Hypothalamus (tissue), 51 donors: ENCODE measurements around the gene CCDC57.

ENCODE experiments used
- DNase-seq, 51 donors: peaks; one replicate each; lab custom pipeline; 2025; lab: John Stamatoyannopoulos, UW

CCDC57 gene

DNA sequence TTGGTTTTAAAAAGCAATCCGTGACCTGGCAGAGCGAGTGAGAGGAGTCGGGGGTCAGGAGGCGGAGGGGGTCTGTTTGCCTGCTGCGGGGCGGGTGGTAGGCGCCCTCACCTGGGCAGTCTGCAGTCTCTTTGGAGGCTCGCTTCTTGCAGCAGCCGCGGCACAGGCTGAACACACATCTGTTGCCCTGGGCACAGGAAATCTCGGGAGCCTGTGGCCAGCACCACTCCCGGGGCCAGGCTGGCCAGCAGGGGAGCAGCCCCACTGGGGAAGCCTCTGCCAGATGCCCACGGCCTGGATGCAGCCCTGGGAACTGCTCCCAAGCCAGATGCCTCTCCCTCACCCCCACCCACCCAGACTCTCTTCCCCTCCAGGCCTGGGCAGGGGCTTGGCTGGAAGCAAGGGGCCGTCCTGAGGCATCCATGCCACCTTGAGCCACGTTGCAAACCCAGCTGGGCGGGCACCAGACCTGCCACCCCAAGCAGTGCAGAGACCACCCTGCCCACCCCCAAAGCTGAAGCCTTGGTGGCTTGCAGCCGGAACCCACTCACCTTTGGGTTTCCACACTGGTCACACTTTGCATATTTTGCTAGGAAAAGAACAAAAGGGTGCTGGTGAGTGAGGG is 154.3 kb downstream of the CCDC57 start:
- no peak for DNase-seq

DNA sequence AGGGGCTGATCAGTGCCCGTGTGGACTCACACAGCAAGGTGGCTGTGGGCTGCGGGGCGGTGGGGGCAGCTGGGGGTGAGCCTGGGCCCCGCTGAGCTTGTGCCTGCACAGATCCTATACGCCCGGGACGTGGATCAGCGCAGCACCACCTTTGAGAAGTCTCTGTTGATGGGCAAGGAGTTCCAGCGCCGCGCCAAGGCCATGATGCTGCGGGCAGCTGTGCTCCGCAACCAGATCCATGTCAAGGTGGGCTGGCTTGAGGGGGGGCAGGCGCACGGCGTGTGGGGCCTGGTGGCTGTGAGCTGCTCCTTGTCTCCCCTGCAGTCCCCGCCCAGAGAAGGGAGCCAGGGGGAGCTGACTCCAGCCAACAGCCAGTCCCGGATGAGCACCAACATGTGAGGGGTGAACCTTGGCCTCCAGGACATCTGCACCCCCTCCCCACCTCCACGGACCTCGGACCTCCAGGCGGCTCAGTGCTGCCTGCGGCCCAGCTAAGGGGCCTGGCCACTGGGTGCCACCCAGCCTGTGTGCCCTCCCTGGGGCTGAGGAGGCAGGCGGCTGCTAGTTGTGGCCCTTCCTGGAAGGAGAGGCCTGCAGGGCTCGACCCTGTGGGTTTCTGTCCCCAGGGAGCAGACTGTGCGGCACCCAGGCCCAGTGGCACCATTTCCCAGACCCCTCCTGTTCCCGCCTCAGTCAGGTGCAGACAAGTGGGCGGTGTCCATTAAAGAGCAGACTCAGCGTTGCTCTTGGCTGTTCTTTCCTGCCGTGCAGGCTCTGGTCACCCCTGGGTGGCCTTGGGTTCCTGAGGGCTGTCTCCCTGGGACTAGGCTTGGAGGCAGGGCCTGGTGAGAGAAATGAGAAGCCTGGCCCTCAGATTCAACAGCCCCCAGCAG is 155.7 kb downstream of the CCDC57 start:
- DNase-seq: no peak

DNA sequence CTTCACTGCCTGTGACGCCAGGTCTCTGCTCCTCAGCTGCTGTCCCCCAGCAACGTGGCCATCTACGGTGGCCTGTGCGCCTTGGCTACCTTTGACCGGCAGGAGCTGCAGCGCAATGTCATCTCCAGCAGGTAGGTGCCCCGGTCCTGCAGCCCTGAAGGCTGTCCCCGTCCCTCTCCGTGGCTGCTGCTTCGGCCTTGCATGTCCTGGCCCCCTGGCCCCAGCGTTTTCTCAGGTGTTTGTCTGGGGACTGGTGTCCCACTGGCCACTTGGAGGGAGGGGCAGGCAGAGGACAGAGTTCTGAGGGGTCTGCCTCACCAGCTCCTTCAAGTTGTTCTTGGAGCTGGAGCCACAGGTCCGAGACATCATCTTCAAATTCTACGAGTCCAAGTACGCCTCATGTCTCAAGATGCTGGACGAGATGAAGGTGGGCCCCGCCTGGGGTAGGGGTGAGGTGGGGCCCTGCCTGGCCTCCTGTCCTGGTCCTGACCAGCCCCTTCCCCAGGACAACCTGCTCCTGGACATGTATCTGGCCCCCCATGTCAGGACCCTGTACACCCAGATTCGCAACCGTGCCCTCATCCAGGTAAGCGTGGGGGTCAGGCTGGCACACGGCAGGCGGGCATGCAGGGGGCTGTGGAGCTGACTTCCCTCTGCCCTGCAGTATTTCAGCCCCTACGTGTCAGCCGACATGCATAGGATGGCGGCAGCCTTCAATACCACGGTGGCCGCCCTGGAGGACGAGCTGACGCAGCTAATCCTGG is 156.5 kb downstream of the CCDC57 start:
- no peak for DNase-seq

DNA sequence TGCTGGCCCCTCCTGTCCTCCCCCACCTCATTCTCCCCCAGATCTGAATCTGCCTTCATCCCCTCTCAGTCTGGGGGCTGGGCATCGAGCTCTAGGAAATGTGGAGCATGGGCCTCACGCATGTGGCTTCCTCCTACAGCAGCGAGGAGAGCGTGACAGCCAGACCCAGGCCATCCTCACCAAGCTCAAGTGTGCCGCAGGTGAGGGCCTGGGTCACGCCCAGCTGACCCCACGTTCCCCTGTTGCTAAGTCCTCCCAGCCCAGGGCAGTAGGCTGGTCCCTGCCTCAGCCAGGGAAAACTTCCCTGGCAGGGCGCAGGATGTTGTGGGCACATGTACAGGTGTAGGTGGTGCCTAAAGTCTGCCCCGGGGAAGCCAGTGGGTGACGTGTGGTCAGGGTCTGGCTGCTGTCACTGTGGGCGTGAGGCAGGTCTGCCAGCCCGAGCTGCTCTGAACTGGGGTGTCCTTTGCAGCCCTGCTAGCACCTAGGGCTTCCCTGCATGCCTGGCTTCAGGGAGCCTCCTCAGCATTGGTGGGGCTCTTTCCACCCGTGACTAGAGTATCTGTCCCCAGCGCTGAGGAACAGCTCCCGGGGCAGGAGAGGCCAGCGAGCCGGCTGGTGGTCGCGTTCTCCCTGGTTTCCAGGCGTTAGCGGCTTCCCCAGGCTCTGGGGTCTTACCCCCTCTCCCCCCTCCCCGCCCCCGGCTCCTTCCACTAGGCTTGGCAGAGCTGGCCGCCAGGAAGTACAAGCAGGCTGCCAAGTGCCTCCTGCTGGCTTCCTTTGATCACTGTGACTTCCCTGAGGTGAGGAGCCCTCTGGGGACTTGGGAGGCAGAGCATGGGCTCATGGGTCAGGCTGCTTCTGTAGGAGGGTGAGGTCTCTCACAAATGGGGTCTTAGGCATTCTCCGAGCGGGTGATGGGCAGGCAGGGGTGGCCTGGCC is 157.3 kb downstream of the CCDC57 start:
- no peak for DNase-seq

DNA sequence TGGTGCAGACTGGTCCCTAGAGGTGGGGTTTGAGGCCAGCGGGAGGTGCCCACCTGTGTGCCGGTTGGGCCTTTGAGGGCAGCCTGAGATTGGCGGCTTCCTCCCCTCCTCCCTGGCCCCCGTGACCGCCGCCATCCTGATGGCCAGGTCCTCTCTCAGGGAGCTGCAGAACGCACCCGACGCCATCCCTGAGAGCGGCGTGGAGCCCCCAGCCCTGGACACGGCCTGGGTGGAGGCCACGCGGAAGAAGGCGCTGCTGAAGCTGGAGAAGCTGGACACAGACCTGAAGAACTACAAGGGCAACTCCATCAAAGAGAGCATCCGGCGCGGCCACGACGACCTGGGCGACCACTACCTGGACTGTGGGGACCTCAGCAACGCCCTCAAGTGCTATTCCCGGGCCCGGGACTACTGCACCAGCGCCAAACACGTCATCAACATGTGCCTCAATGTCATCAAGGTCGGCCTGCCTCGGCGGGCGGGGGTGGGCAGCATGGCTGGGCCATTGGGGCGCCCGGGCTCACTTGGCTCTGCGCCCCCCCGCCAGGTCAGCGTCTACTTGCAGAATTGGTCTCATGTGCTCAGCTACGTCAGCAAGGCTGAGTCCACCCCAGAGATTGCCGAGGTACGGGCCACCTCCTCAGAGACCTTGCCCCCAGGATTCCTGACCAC is 158.2 kb downstream of the CCDC57 start:
- no peak for DNase-seq

DNA sequence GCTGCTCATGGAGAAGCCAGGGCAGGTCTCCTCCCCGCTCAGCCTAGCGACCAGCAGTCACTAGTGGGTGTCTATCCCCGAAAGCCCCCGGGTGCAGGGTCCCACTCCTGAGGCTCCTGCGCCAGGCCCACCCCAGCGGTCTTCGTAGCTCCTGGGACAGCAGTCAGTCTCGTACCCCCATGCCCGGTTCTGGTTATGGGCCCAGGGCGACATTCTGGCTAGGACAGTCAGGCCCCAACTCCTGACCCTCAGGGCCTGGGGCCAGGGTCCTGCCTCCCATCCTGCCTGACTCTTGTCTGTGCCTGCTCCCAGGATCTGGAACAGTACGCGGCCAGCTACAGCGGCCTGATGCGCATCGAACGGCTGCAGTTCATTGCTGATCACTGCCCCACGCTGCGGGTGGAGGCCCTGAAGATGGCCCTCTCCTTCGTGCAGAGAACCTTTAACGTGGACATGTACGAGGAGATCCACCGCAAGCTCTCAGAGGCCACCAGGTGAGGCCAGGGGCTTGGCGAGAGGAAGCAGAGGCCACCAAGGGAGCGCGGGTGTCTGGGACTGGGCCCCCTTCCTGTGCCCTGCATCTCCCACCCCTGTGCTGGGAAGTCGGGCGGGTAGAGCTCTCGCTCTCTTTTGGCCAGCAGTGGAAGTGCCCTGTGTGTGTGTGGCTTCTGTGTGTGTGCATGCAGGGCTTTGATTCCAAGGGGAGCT is 158.9 kb downstream of the CCDC57 start:
- DNase-seq: no peak

DNA sequence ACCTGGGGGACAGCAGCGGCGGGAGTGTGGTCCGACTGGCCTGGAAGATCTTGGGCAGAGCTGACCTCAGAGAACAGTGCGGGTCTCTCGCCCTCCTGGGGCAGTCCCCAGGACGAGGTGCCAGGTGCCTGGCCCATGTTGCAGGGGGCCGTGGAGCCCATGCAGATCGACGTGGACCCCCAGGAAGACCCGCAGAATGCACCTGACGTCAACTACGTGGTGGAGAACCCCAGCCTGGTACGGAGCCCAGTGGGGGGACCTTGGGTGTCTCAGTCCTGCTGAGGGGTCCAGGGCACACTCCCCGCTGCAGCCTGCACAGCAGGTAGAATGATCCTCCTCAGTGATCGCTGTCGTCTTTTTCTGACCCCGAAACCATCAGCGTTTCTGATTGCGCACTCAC is 159.5 kb downstream of the CCDC57 start:
- no peak for DNase-seq

DNA sequence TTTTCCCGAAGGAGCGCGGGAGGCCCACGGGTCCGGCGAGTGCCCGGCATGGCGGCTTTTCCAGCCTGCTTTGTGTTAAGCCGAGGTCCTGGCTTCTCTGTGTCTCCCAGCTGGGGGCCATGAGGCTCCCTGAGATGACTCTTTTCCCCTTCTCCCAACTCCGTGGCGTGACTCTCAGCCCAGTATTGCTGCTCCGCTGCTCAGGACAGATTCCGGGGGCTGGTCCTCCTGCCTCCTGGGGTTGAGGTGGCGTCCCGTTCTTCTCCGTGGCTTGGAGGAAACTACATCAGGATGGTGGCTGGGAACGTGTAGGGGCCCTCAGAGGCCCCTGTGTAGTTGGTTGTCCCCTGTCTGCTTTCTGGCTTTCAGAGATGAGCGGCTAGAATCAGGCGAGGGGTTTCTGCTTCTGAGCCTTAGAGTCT is 160.0 kb downstream of the CCDC57 start:
- no peak for DNase-seq

DNA sequence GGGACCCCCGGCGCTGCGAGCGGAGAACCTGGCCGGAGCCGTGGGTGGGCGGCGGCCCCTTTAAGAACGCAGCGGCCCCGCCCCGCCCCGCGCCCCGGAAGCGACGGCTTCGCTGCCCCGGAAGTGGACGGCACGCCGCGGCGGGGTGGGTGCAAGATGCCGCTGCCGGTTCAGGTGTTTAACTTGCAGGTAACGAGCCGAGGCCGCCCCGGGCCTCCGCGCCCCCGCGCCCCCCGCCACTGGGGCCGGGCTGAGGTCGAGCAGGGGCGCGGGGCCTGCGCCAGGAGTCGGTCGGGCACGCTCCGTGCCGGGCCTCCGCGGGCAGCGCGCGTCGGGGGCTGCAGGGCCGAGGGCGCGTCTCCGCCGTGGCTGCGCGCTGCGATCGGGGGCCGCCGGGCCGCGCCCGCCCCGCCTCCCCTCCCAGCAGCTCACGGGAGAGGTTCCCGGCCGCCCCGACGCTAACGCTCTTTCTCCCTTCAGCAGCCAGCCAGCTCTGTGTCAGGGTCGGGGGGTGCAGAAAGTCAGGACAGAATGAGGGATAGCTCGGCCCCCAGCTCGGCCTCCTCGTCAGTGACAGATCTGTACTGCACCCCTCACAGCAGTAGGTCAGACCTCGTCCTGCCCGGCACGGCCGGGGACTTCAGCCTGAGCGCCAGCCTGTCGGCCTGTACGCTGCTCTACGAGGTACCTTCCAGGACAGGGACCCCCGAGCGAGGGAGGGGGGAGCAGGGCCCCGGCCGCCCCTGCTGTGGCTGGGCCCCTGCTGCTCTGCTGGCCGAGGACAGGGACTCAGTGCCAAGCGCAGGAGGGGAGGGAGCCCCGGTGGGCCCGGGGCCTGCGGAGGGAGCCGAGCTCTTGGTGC is 160.6 kb downstream of the CCDC57 start, which contains the start of the genes GPS1 and RFNG:
Gene GPS1, plus strand, starts transcription at position 123 of the 862 bp plus-strand sequence. Its CDS starts 34 bp downstream, at position 157.
Gene RFNG, minus strand, starts transcription at position 36 of the 862 bp plus-strand sequence. CDS start 45 bp downstream, outside the sequence.
- peak in 48 of 51 donors; percentile 8 to 86 (median 60) for DNase-seq
